NCI-H524 treated with DMSO at 0.1 percent for 48 hours (cell line): ENCODE results near the gene CALML4.

ENCODE experiments used
- DNase-seq: peaks from one replicate; lab custom pipeline; 2025; lab: John Stamatoyannopoulos, UW

The CALML4 gene

GRCh38 chr15:68145706-68146105 lies 59.4 kb downstream of the CALML4 start:
- DNase-seq: no peak

GRCh38 chr15:68143785-68144184 lies 61.3 kb downstream of the CALML4 start:
- DNase-seq: no peak

- no peak for DNase-seq
Measured at GRCh38 chr15:68143129-68143528, 62.0 kb downstream of the CALML4 start.
